Muscle layer of duodenum (tissue), 2 donors: ENCODE results near the gene PSEN2.
"Not testable (repeated sequence)": the region's sequence is repeated elsewhere in the genome, so short reads cannot be mapped to it uniquely, and the experiment has no call there.

Source experiments
- H3K27ac ChIP-seq: one replicate; pipeline ENCODE4 v1.7.0; 2013; ENCODE audit warnings: mild to moderate bottlenecking, low read length
- H3K27me3 ChIP-seq: one replicate; pipeline ENCODE4 v1.7.0; 2013; ENCODE audit warnings: low read depth, mild to moderate bottlenecking, control low read depth, low read length
- H3K36me3 ChIP-seq, 2 donors: one replicate each; pipeline ENCODE4 v1.7.0; 2013; ENCODE audit warnings: low read length in 2 of 2, control low read depth in 1 of 2, mild to moderate bottlenecking in 1 of 2; ENCODE audit not compliant: insufficient read depth in 2 of 2, control insufficient read depth in 1 of 2
- H3K4me1 ChIP-seq, 2 donors: one replicate each; pipeline ENCODE4 v1.7.0; 2013; ENCODE audit warnings: low read length in 2 of 2, mild to moderate bottlenecking in 2 of 2, control low read depth in 1 of 2, moderate library complexity in 1 of 2; ENCODE audit not compliant: insufficient read depth in 2 of 2, control insufficient read depth in 1 of 2
- H3K4me3 ChIP-seq, 2 donors: one replicate each; pipeline ENCODE4 v1.7.0; 2013; ENCODE audit warnings: low read length in 2 of 2, low read depth in 1 of 2, mild to moderate bottlenecking in 1 of 2
- H3K9me3 ChIP-seq, 2 donors: one replicate each; pipeline ENCODE4 v1.7.0; 2013; ENCODE audit warnings: low read length in 2 of 2, control low read depth in 1 of 2, mild to moderate bottlenecking in 1 of 2; ENCODE audit not compliant: control insufficient read depth in 1 of 2
- donor health status: healthy.

PSEN2 gene

GRCh38 chr1:226921504-226921903 is 51.1 kb downstream of the PSEN2 start:
- no peaks in the 10 kb centered on the region for H3K4me1 ChIP-seq
- no peak overlapping the region for H3K4me3 ChIP-seq
- no peaks in the 10 kb centered on the region for H3K9me3 ChIP-seq
- H3K27ac ChIP-seq = no peak overlapping the region
- no peaks in the 10 kb centered on the region for H3K36me3 ChIP-seq
- H3K27me3 ChIP-seq = no peaks in the 10 kb centered on the region

GRCh38 chr1:226929260-226930111 is 59.1 kb downstream of the PSEN2 start:
- not testable (repeated sequence) for H3K4me3 ChIP-seq, H3K27ac ChIP-seq, H3K27me3 ChIP-seq, H3K9me3 ChIP-seq, H3K36me3 ChIP-seq, H3K4me1 ChIP-seq

GRCh38 chr1:226934483-226935237 is 64.2 kb downstream of the PSEN2 start:
- Histone ChIP-seq H3K4me1 (peaks cover 0 to 9% of the 10 kb centered on the region in 2 donors), H3K9me3 (peaks cover 0 to 10% of the 10 kb centered on the region in 2 donors), H3K4me3 (no peak overlapping the region), H3K36me3 (peaks cover 0 to 5% of the 10 kb centered on the region in 2 donors), H3K27ac (no peak overlapping the region), H3K27me3 (no peaks in the 10 kb centered on the region)

DNA sequence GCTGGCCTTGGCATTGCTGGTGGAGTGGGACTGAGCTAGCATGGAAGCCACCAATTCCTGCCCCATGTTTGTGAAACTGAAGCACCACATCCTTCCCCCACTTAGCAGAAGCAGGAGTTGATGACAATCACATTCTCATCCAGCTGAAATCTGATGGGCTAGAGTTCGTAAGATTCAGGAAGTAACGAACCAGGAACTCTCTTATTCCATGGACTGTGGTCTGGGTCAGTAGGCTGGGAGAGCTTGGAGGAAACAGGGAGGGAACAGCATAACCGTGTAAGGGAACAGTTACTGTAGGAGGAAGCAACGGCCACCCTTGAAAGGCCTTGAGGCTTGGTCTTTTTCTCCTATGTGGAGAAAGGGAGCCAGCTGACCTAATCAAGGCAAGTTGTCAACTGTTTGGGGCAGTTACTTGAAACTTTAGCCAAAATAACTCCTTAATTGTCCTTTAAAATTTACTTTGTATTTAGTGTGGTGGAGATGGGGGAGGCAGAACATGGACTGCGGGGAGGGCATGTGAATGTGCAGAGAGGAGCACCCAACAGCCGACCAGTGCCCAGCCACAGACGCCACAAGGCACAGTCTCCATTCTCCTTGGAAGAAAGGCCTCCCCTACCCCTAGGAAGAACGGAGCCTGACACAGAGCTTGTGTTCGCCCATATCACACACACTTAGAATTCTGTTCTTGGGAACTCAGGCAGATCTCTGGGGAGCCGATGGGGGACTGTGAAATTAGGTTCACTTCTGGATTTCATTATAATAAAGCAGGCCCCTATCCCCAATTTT is 67.7 kb downstream of the PSEN2 start:
- no peak overlapping the region for H3K4me3 ChIP-seq
- no peaks in the 10 kb centered on the region for H3K27me3 ChIP-seq
- peaks cover 0 to 10% of the 10 kb centered on the region in 2 donors for H3K9me3 ChIP-seq
- H3K4me1 ChIP-seq = peaks cover 22 to 23% of the 10 kb centered on the region in 2 donors
- peaks cover 0 to 6% of the 10 kb centered on the region in 2 donors for H3K36me3 ChIP-seq
- H3K27ac ChIP-seq = peak overlapping the region; percentile 96

- Histone ChIP-seq H3K27me3 (no peaks in the 10 kb centered on the region), H3K27ac (peak overlapping the region; percentile 96), H3K9me3 (peaks cover 0 to 10% of the 10 kb centered on the region in 2 donors)
Observed at GRCh38 chr1:226938903-226939437, 68.6 kb downstream of the PSEN2 start.

GRCh38 chr1:226939438-226940028 is 69.1 kb downstream of the PSEN2 start:
- peak overlapping the region; percentile 73 to 97 for H3K4me3 ChIP-seq
- H3K27me3 ChIP-seq = no peaks in the 10 kb centered on the region
- peaks cover 0 to 9% of the 10 kb centered on the region in 2 donors for H3K9me3 ChIP-seq
- peak overlapping the region; percentile 96 for H3K27ac ChIP-seq
- peaks cover 0 to 6% of the 10 kb centered on the region in 2 donors for H3K36me3 ChIP-seq
- H3K4me1 ChIP-seq = peaks cover 26 to 27% of the 10 kb centered on the region in 2 donors

More at GRCh38 chr1:226938903-226939437, 68.6 kb downstream of the PSEN2 start:
- Histone ChIP-seq H3K4me1 (peaks cover 26 to 27% of the 10 kb centered on the region in 2 donors), H3K4me3 (peak overlapping the region; percentile 73 to 97), H3K36me3 (peaks cover 0 to 6% of the 10 kb centered on the region in 2 donors)

DNA sequence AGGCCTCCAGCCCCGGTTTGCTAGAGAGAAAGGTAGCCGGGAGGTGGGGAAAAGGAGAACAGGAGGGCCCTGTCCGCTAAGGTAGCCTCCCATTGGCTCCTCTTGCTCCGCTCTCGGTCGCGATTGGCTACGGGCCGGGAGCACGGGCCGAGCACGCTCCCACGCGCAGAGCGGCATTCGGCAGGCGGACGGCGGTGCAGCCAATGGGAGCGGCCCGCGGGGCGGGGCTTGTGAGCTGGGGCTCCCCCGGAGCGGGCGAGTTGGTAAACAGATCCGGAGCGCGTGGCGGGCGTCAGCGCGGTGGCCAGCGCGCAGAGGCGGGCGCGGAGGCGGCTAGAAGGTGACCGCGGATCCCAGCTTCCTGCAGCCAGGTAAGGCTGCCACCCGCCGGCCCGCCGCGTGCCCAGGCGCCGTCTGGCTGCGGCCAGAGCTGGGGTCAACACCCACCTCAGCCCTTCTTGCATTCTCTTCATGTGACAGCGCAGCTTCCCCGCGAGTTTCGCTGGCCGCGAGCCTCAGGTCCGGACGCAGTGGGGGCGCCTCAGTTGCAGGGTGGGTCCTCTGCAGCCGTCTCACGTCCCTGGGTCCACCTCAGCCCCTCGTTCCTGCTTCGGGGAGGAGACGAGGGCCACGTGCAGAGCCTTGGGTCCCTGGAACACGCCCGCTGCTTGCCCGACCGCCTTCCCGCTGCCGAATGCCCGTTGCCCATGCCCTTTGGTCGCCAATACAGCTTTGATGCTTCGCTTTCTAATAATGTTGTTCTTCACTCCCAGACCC is 69.8 kb downstream of the PSEN2 start, which contains the start of gene COQ8A:
Gene COQ8A (plus strand): TSS at position 266 of the 777 bp plus-strand sequence. CDS start 21,092 bp downstream, outside the sequence.
- Histone ChIP-seq H3K4me1 (peaks cover 27 to 29% of the 10 kb centered on the region in 2 donors), H3K4me3 (peak within 1 kb of the TSS; percentile 85 to 97), H3K27ac (peak within 1 kb of the TSS; percentile 96), H3K36me3 (peaks cover 0 to 6% of the 10 kb centered on the region in 2 donors), H3K9me3 (peaks cover 0 to 2% of the 10 kb centered on the region in 2 donors), H3K27me3 (no peaks in the 10 kb centered on the region)

DNA sequence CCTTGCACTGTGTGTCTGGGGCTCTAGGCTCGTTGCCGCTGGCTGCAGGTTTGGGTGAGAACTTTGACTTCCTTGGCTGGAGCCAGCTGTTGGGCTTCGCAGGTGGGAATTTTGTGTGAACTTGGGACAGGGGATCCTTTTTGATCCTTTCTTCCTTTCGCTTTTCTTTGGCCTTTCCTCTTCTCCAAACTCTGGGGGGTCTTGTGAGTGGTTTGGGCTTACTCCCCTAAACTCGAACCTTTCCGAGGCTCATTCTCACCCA is 70.3 kb downstream of the PSEN2 start:
- Histone ChIP-seq H3K27ac (peak overlapping the region; percentile 22), H3K9me3 (no peaks in the 10 kb centered on the region), H3K4me1 (peaks cover 30 to 34% of the 10 kb centered on the region in 2 donors), H3K4me3 (peak overlapping the region; percentile 85 to 97), H3K36me3 (peaks cover 0 to 6% of the 10 kb centered on the region in 2 donors), H3K27me3 (no peaks in the 10 kb centered on the region)

DNA sequence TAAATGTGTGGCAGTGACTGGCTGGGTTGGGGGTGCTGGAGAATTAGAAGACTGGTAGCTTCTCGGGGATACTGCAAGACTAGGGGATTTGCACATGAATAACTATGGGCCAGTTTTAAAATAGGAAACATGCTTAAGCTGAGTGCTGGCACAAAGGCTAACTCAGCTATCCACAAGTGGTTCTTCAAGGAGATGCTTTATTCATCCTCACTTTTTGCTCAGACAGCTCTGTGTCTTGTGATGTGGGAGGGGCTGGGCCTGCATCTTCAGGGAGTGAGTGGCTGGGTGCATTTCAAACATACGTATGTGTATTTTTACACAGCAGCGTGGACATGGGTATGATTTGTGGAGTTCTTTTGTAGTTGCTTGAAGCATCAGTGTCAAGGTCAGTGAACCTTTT is 72.0 kb downstream of the PSEN2 start:
- H3K4me1 ChIP-seq = peaks cover 33 to 46% of the 10 kb centered on the region in 2 donors
- H3K4me3 ChIP-seq = peak overlapping the region in 1 of 2 donors; percentile 97

DNA sequence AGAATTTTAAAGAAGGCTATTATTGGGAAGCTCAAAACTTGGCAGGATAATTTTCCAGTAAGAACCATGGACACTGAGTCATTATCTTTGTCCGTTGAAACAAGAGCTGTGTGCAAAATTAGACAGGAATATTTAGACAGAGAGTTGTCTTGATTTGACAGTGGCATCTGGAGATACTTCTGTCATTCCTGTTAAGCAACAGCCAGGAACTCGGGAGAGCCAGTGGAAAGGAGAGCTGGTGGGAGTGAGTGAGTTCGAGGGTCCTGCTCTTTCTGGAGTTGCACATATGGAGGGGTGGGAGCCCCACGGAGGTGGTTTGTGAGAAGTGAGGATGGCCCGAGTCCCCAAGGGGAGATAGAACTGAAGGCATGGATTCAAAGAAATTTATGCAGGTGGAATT is 72.7 kb downstream of the PSEN2 start:
- Histone ChIP-seq H3K4me1 (peaks cover 32 to 46% of the 10 kb centered on the region in 2 donors), H3K9me3 (peaks cover 0 to 3% of the 10 kb centered on the region in 2 donors), H3K27me3 (no peaks in the 10 kb centered on the region), H3K27ac (no peak overlapping the region), H3K4me3 (no peak overlapping the region), H3K36me3 (peaks cover 0 to 6% of the 10 kb centered on the region in 2 donors)

More for the DNA sequence above, 72.0 kb downstream of the PSEN2 start:
- no peak overlapping the region for H3K27ac ChIP-seq
- H3K9me3 ChIP-seq = no peaks in the 10 kb centered on the region
- H3K36me3 ChIP-seq = peaks cover 0 to 6% of the 10 kb centered on the region in 2 donors
- H3K27me3 ChIP-seq = no peaks in the 10 kb centered on the region
